Epithelial cell of alveolus of lung (primary cell): ENCODE results near the gene NOL4. TPM values are rescaled to one million over a fixed set of nuclear protein-coding genes. Genes with fewer than 3 reads are reported as not detected.

Experiments
- total RNA-seq: library from RNA; depleted of rRNA; stranded (reverse); fragments of >200 nt; gene quantifications from 2 replicates; pipeline ENCODE4 v1.2.1, GENCODE V29; 2015

NOL4 gene
- not detected in 2 replicates for total RNA-seq

GRCh38 chr18:34224423-34225217 lies at the start of gene NOL4:
NOL4 (minus strand) TSS chr18:34224913; CDS start chr18:34223253, 1,660 bp downstream.

